GM12878 (cell line): ENCODE data around the gene IER5L. TPM values are rescaled to one million over a fixed set of nuclear protein-coding genes. Genes with fewer than 3 reads are reported as not detected.

Source experiments
- ATAC-seq: fragments of 200-7000 bp; cut with Tn5 transposase; 3 replicates; pipeline ENCODE4 v1.9.1; 2020; ENCODE audit warnings: mild to moderate bottlenecking, moderate library complexity
- BruUV-seq: library from RNA; stranded (reverse); fragments of 400-500 nt; replicated peaks from 2 replicates; lab custom pipeline; 2021; lab: Mats Ljungman, UMichigan
- CTCF ChIA-PET: fragments of 300-600 bp; sonication (Branson Sonifier 250); formaldehyde crosslinking; extraction: SDS; loops from one replicate; lab custom pipeline; 2021; ENCODE audit warnings: inconsistent platforms; lab: Yijun Ruan, JAX
- POLR2A ChIA-PET: fragments of 350-600 bp; formaldehyde crosslinking; extraction: SDS; loops from one replicate; lab custom pipeline; 2021; ENCODE audit warnings: inconsistent platforms; lab: Charles Lee
- RAD21 ChIA-PET: fragments of 300-600 bp; sonication (Branson Sonifier 250); formaldehyde crosslinking; loops from one replicate; lab custom pipeline; 2023; ENCODE audit warnings: antibody characterized with exemption; ENCODE audit not compliant: unreplicated experiment; lab: Charles Lee
- SMC1A ChIA-PET: fragments of 300-600 bp; sonication (Branson Sonifier 250); formaldehyde crosslinking; loops from one replicate; lab custom pipeline; 2023; ENCODE audit not compliant: unreplicated experiment, uncharacterized antibody; lab: Charles Lee
- DNase-seq: peaks from one replicate; pipeline ENCODE4 v3.0.0-alpha.2; 2011; ENCODE audit warnings: low read depth, low spot score
- FAIRE-seq: peaks from 3 replicates; lab custom pipeline; 2011; peaks lifted over from hg19 to GRCh38; lab: Jason Lieb, UNC
- H2AFZ ChIP-seq: 2 replicates; pipeline ENCODE4 v1.6.0; 2011; ENCODE audit warnings: low read depth, low read length, control low read depth; ENCODE audit not compliant: control insufficient read depth
- H3K27ac ChIP-seq: 2 replicates; pipeline ENCODE4 v1.5.1; 2011; ENCODE audit warnings: control low read depth; ENCODE audit not compliant: control insufficient read depth, insufficient read depth
- H3K27me3 ChIP-seq, 2 experiments: replicated peaks in 1 of 2; 2 replicates each; pipeline versions ENCODE4 v1.6.0 to v1.6.1; 2011; ENCODE audit warnings: low read length in 1 of 2; ENCODE audit not compliant: control insufficient read depth in 2 of 2, insufficient read depth in 2 of 2
- H3K36me3 ChIP-seq, 2 experiments: 2 replicates each; pipeline ENCODE4 v1.5.1; 2011; ENCODE audit warnings: low read length in 1 of 2; ENCODE audit not compliant: control insufficient read depth in 2 of 2, insufficient read depth in 2 of 2
- H3K4me1 ChIP-seq: 2 replicates; pipeline ENCODE4 v1.6.1; 2011; ENCODE audit warnings: mild to moderate bottlenecking, low read length, moderate library complexity, mixed read lengths; ENCODE audit not compliant: control insufficient read depth, insufficient read depth
- H3K4me2 ChIP-seq: 2 replicates; pipeline ENCODE4 v1.6.0; 2011; ENCODE audit warnings: control low read depth; ENCODE audit not compliant: control insufficient read depth, insufficient read depth
- H3K4me3 ChIP-seq: fragments of 200-600 bp; sonication (generic); 2 replicates; pipeline ENCODE4 v1.5.1; 2016
- H3K79me2 ChIP-seq: 2 replicates; pipeline ENCODE4 v1.6.0; 2011; ENCODE audit warnings: low read length; ENCODE audit not compliant: control insufficient read depth, insufficient read depth
- H3K9ac ChIP-seq: 2 replicates; pipeline ENCODE4 v1.8.0; 2011; ENCODE audit warnings: low read length, control low read depth, mixed read lengths; ENCODE audit not compliant: control insufficient read depth, insufficient read depth
- H3K9me3 ChIP-seq: replicated peaks from 3 replicates; pipeline ENCODE4 v1.5.1; 2011; ENCODE audit warnings: mild to moderate bottlenecking, low read length; ENCODE audit not compliant: control insufficient read depth, insufficient read depth
- H4K20me1 ChIP-seq: 2 replicates; pipeline ENCODE4 v1.6.0; 2011; ENCODE audit not compliant: control insufficient read depth, insufficient read depth
- EGR1 ChIP-seq, 2 experiments: IDR thresholded peaks; 1 replicate in 1 of 2; 2 replicates in 1 of 2; pipeline ENCODE4 v1.6.1; 2011 to 2012; ENCODE audit warnings: low read depth in 2 of 2, low read length in 2 of 2, borderline replicate concordance in 1 of 2, mild to moderate bottlenecking in 1 of 2, moderate library complexity in 1 of 2
- GATAD2B ChIP-seq: fragments of 450-650 bp; conservative IDR thresholded peaks from 2 replicates; pipeline ENCODE4 v1.6.1; 2017; ENCODE audit warnings: low read depth, mild to moderate bottlenecking, moderate library complexity
- LARP7 ChIP-seq: fragments of 450-650 bp; IDR thresholded peaks from 2 replicates; pipeline ENCODE4 v1.6.1; 2017; ENCODE audit warnings: mild to moderate bottlenecking
- WGBS: methylation state at CpG from one replicate; pipeline ENCODE4 v1.1.6; 2016; ENCODE audit warnings: low lambda C conversion rate; ENCODE audit not compliant: insufficient replicate concordance, insufficient coverage; ENCODE audit errors: missing lambda C conversion rate; 5-methylcytosine and 5-hydroxymethylcytosine counted together
- in situ Hi-C: fragments of 300-500 bp; cut with MboI; formaldehyde crosslinking; loops from 9 replicates; pipeline ENCODE4 v1.14.3; 2018; ENCODE audit warnings: mixed read lengths
- intact Hi-C: fragments of 100-400 bp; cut with micrococcal nuclease; formaldehyde crosslinking; loops from one replicate; pipeline ENCODE4 v1.14.2; 2022; ENCODE audit not compliant: unreplicated experiment
- polyA plus RNA-seq, 11 experiments: library from polyadenylated mRNA; depleted of rRNA in 4 of 11; unstranded in 6 of 11; stranded (reverse) in 5 of 11; fragments of >200 nt; fragmentation: Nextera tagmentation in 4 of 11; fragmentation: Illumina TruSeq in 1 of 11; extraction: Ambion mirVana in 4 of 11; extraction: Trizol in 1 of 11; gene quantifications; 1 replicate in 1 of 11; 2 replicates in 10 of 11; pipeline versions ENCODE4 v1.2.1 to v1.2.3, GENCODE V29; 2011 to 2016; ENCODE audit warnings: inconsistent platforms in 2 of 11, missing spikeins in 2 of 11, low read depth in 1 of 11
- total RNA-seq, 4 experiments: library from RNA; depleted of rRNA in 3 of 4; stranded (reverse); fragments of >200 nt in 3 of 4; fragmentation: Illumina TruSeq in 1 of 4; extraction: Trizol in 1 of 4; gene quantifications; 2 replicates each; pipeline versions ENCODE4 v1.2.1 to v1.2.3, GENCODE V29; 2013 to 2021

Gene IER5L
- total and polyA plus RNA-seq, 10 of the 15 experiments (the other 5 are each of a cell fraction or from before 2014, with no cell fraction given), result 0.04 to 1.4 (median 0.17) TPM

- in situ Hi-C loops, result no loop called here
- Histone ChIP-seq H4K20me1 (no peaks in the 10 kb centered on the region), H3K4me1 (peaks cover 21% of the 10 kb centered on the region), H3K79me2 (no peaks in the 10 kb centered on the region), H3K27me3 (peaks cover 2 to 3% of the 10 kb centered on the region in 2 experiments; a peak in 2 of 4 replicates), H3K36me3 (no peaks in the 10 kb centered on the region), H3K4me3 (peak overlapping the region; percentile 81; the same call in 1 of the 2 replicates), H2AFZ (no peak overlapping the region), H3K9me3 (no peaks in the 10 kb centered on the region), H3K4me2 (peak overlapping the region; percentile 98), H3K27ac (no peak overlapping the region), H3K9ac (no peak overlapping the region; the same call in 1 of the 2 replicates)
- CTCF ChIA-PET, result interaction anchor here (0.5 to 13.1 kb wide), 8 partner anchors 28 to 659 kb away, joined by 3 to 273 read pairs (median 6); partner anchors contain the start of gene NTMT1
- RAD21 ChIA-PET, result interaction anchor here (0.9 to 10.4 kb wide), 9 partner anchors 28 to 449 kb away, joined by 3 to 197 read pairs (median 4); partner anchors contain the start of gene NTMT1
- FAIRE-seq, result no peak
- no peak for ATAC-seq
- WGBS, result 2% methylated on average over 51 of the region's 80 CpGs
- no TSS peak for BruUV-seq
- DNase-seq, result no peak
- TF ChIP-seq LARP7 (peak; percentile 44; the same call in 1 of the 2 replicates), EGR1 (IDR thresholded peaks at IDR 0.05; ENCODE audit: borderline replicate concordance in 1 of 2, low read depth in 2 of 2, low read length in 2 of 2) (no peak), GATAD2B (peak; percentile 26; the same call in 1 of the 2 replicates)
- POLR2A ChIA-PET, result interaction anchor here (0.5 to 3.0 kb wide), 5 partner anchors 34 to 862 kb away, joined by 3 to 10 read pairs (median 3); no protein-coding TSS in a partner anchor
- SMC1A ChIA-PET, result interaction anchor here (1.4 to 9.1 kb wide), 3 partner anchors 10 to 449 kb away, joined by 4 to 116 read pairs (median 10); partner anchors contain the start of gene NTMT1
- intact Hi-C loops, result loop anchor here (2.0 to 10.0 kb wide), 3 partner anchors 94 to 438 kb away; no protein-coding TSS in a partner anchor
Observed at GRCh38 chr9:129176701-129177442, 1.2 kb downstream of the IER5L start.
